WERI-Rb-1 (cell line): ENCODE measurements around the gene MAP3K4.

Experiments used
- DNase-seq: peaks from one replicate; pipeline ENCODE4 v3.0.0-alpha.2; 2020
- H3K27ac ChIP-seq: fragments of 250-450 bp; sonication (Bioruptor Pico); 2 replicates; pipeline ENCODE4 v1.5.1; 2020; ENCODE audit warnings: mild to moderate bottlenecking, moderate library complexity
- H3K27me3 ChIP-seq: fragments of 250-450 bp; sonication (Bioruptor Pico); 2 replicates; pipeline ENCODE4 v1.5.1; 2021; ENCODE audit warnings: mild to moderate bottlenecking, low read depth, moderate library complexity; ENCODE audit not compliant: insufficient read depth, severe bottlenecking
- H3K36me3 ChIP-seq: fragments of 250-450 bp; sonication (Bioruptor Pico); 2 replicates; pipeline ENCODE4 v1.5.1; 2020; ENCODE audit warnings: mild to moderate bottlenecking, moderate library complexity
- H3K4me3 ChIP-seq: 2 replicates; pipeline ENCODE4 v1.5.1; 2011; ENCODE audit warnings: low read depth, mild to moderate bottlenecking, control low read depth, low read length
- H3K9me3 ChIP-seq: fragments of 250-450 bp; sonication (Bioruptor Pico); 2 replicates; pipeline ENCODE4 v1.5.1; 2021; ENCODE audit warnings: mild to moderate bottlenecking, moderate library complexity; ENCODE audit not compliant: severe bottlenecking
- CTCF ChIP-seq: IDR thresholded peaks from 2 replicates; pipeline ENCODE4 v1.5.1; 2011; ENCODE audit warnings: low read depth, mild to moderate bottlenecking, control low read depth, inconsistent platforms, low read length

The MAP3K4 gene

GRCh38 chr6:161135695-161136591 lies 144.4 kb downstream of the MAP3K4 start:
- H3K36me3 ChIP-seq: peaks cover 8% of the 10 kb centered on the region; the same call in 1 of the 2 replicates
- no peak overlapping the region for H3K27ac ChIP-seq
- no peak for TF ChIP-seq CTCF
- no peak overlapping the region for H3K4me3 ChIP-seq
- no peak for DNase-seq
- no peaks in the 10 kb centered on the region for H3K27me3 ChIP-seq
- no peaks in the 10 kb centered on the region for H3K9me3 ChIP-seq

GRCh38 chr6:161136655-161137054 lies 145.1 kb downstream of the MAP3K4 start:
- DNase-seq: no peak
- H3K36me3 ChIP-seq: peaks cover 6% of the 10 kb centered on the region; the same call in 1 of the 2 replicates
- H3K9me3 ChIP-seq: no peaks in the 10 kb centered on the region
- TF ChIP-seq CTCF: no peak
- H3K27ac ChIP-seq: no peak overlapping the region
- no peaks in the 10 kb centered on the region for H3K27me3 ChIP-seq
- H3K4me3 ChIP-seq: no peak overlapping the region

GRCh38 chr6:161137320-161137719 lies 145.8 kb downstream of the MAP3K4 start:
- no peaks in the 10 kb centered on the region for H3K9me3 ChIP-seq
- TF ChIP-seq CTCF: no peak
- DNase-seq: no peak
- no peak overlapping the region for H3K4me3 ChIP-seq
- no peak overlapping the region for H3K27ac ChIP-seq
- H3K36me3 ChIP-seq: peaks cover 3% of the 10 kb centered on the region; the same call in 1 of the 2 replicates
- H3K27me3 ChIP-seq: no peaks in the 10 kb centered on the region

- no peaks in the 10 kb centered on the region for H3K9me3 ChIP-seq
Observed at GRCh38 chr6:161137839-161138542, 146.4 kb downstream of the MAP3K4 start.

More at GRCh38 chr6:161137839-161138542, 146.4 kb downstream of the MAP3K4 start:
- peaks cover 5% of the 10 kb centered on the region; the same call in 1 of the 2 replicates for H3K36me3 ChIP-seq
- H3K4me3 ChIP-seq: no peak overlapping the region
- no peak for DNase-seq
- no peaks in the 10 kb centered on the region for H3K27me3 ChIP-seq
- no peak overlapping the region for H3K27ac ChIP-seq
- no peak for TF ChIP-seq CTCF
